GM18870 (cell line): Measurements from ENCODE around the gene CD58.
"Not testable (repeated sequence)": the region's sequence is repeated elsewhere in the genome, so short reads cannot be mapped to it uniquely, and the experiment has no call there.

Experiments used
- ATAC-seq: cut with Tn5 transposase; IDR thresholded peaks from one replicate; pipeline ENCODE4 v1.9.1; 2021; ENCODE audit warnings: moderate library complexity; ENCODE audit not compliant: unreplicated experiment

The CD58 gene, protein sequence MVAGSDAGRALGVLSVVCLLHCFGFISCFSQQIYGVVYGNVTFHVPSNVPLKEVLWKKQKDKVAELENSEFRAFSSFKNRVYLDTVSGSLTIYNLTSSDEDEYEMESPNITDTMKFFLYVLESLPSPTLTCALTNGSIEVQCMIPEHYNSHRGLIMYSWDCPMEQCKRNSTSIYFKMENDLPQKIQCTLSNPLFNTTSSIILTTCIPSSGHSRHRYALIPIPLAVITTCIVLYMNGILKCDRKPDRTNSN

DNA sequence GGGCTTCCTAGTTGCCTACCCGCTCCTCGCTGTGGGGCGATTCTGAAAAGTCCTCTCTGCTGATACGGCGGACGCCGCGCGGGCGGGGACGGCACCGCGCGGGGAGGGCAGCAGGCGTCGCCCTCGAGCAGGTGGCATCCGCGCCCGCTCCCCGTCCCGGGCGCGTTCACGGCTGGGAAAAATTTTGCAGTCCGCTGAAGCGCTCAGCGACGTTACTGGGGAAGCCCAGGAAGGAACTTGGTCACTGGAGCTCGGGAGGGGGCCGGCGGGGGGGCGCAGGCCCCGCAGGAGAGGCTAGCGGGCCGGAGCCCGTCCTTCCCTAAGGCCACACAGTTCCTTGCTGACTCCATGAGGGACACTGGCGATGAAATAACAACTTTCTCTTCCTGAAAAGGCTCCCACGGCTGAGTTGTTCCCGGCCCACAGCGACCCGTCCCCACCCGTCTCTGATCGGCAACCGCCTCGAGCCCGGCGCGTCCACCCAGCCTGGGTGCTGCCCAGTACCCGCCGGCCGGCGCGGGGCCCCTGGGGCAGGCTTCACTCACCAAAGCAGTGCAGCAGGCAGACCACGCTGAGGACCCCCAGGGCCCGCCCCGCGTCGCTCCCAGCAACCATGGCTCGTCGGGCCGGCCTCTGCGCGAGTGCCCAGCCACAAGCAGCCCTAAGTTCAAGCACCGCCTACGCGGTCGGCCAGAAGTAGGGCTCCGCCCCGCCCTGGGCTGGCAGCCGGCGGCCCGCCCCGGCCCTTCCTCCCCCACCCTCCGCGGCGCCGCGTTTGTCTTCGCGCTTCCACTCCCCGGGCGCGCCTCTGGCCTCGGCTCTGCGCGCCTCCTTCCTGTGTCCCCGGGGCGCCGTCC is at the start of gene CD58:
CD58 (minus strand) TSS at position 669 of the 857 bp plus-strand sequence; CDS start at position 615, 54 bp downstream.
- peak; percentile 40 for ATAC-seq

DNA sequence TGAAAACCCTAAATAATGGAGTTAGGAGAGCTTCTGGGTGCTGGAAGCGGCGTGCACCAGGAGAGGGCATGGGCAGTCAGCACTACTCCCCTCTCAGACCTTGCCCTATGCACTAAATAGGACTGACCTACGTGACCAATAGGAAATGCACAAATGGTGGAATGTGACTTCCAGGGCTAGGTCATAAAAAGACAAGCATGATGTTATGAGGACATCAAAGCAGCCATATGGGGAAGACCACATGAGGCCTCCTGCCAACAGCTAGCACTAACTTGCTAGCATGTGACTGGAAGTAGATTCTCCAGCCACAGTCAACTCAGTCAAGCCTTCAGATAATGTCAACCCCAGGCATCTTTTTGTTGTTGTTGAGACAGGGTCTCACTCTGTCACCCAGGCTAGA is 49.6 kb upstream of the CD58 start:
- not testable (repeated sequence) for ATAC-seq

DNA sequence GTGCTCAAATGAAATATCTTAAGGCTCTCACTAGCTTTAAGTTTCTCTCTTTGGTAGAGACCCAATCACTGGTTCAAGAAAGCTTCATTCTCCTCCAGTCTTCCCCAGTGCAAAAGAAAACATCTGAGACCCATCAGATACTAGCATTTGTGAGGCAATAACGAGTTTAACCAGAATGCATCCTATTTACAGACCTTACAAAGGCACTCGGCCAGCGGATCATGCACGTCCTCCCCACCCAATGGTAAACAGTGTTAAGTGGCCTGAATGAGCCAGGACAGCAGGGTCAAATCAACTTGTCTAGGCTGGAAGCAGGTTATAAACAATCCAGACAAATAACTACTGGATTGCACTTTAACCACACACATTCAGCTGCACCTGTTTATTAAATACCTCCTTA is 48.3 kb upstream of the CD58 start:
- ATAC-seq: not testable (repeated sequence)

DNA sequence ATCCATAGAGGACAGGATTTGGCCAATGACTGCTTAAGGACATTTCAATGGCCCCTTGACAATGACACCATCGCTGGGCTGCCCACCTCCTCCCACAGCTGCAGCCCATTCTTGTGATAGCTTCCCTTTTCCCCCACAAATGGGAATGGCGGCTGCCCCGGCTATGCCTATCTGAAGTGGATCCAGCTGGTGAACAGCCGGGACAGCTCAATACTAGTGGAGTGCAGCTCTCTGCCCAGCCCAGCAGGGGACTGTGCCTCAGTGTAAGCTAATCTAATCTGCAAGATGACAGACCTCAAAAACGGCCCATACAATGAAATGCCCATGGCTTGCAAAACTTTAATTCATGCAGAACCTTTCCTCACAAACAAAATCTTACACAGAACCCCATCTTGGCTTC is 47.0 kb upstream of the CD58 start:
- ATAC-seq: not testable (repeated sequence)

DNA sequence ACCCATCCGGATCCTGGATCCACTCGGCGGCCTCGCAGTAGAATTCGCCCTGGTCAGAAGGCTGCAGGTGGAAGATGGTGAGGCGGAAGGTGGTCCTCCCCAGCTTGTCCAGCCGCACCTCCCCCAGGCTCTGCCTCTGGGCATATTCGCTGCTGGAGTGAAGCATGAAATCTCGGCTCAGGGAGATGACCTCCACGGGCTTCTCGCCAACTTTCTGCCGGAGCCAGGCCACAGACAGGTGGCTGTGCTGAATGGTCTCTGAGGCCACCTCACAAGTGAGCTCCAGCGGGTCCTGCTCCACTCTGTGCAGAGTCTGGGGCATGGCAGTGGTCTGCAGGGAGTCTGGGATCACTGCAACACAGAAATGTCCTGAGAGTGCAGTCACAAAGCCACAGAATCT is 43.0 kb upstream of the CD58 start:
- ATAC-seq: not testable (repeated sequence)

DNA sequence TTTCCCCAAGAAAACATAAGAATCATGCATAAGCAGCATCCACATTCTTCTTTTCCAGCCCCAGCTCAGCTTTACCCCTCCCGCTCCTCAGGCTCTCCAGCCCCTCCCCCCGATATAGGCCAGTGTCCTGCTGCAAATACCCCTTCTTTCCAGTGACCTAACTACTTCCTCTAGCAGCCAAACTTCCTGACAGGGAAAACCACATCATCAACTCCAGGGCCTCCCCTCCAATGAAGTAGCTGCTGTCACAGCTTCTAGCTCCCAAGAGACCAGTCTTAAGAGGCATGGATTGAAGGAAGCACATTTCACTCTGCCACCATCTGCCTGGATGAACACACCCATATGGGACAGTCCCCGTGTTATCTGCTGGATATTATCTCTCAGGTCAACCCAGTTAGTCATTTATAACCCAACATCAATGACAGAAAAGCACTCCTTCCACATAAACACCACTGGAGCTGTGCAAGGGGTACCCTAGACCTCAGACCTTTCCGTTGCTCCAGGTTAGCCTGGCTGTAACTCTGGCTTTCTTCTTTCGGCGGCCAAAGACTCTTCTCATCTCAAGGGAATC is 39.1 kb upstream of the CD58 start:
- ATAC-seq: not testable (repeated sequence)

DNA sequence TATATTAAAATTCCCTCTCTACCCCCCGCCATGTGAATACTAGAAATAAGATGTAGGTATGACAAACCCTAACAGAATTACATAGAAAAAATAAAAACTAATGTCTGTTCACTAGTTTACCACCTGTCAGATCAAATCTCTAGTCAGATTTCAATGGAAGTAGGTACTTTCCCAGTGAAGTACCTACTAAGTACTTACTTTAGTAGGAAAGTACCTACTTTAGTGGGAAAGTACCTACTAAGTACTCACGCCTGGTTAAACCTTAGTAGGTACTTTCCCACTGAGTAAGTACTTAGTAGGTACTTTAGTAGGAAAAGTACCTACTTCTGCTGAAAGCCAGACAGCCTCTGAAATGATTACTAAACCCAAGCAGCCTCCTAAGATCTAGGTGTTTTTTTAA is 38.0 kb upstream of the CD58 start:
- ATAC-seq: not testable (repeated sequence)

DNA sequence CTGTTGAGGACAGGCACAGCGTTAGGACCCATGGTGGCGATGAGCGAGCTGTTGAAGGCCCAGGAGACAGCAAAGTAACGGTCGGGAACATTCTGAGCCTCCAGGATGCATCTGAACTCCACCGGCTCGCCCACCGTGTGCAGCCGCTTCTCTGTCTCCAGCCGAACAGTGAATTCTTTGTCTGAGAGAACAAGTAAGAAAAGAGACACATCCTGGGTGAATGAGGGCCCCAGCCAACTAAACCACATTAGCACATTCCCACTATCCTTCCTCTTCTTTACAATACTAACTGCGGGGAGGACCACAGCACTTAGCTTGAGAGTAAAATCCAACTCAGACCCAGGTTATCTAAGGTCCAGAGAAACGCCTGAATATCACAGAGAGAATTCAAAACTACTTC is 37.3 kb upstream of the CD58 start:
- not testable (repeated sequence) for ATAC-seq

DNA sequence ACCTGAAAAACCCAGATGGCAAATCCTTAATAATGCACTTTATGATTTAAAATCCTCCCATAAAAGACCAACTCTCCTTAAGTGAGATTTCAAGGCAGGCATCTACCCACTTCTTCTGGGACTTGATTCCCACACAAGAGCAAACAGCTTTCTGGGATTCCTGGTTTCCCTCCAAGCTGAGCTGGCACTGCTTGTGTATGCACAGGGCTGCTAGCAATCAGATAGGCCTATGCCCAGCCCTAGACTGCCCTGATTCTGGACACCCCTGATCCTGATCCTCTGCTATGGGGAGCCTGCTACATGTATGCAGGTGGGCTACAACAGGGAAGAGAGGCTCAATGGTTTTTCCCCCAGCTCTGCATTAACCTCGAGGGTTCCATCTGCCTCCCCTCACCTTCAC is 36.6 kb upstream of the CD58 start:
- ATAC-seq: not testable (repeated sequence)

DNA sequence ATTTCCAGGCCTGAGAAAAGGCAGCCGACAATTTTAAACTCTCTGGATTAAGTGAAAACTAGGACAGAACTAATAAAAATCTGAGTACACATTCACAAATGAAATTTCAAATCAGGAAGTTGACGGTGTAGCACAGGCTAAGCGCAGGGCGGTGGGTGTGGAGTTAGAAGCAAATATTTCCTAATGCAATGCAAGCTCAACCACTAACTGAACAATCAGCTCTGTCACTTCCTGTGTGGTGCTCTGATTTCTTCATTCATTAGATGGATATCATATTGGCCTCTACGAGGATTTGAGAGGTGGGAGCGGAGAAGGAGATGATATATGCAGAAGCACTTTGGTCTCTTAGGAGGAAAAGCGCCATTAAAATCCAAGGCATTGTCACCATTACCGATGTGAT is 35.2 kb upstream of the CD58 start:
- not testable (repeated sequence) for ATAC-seq

DNA sequence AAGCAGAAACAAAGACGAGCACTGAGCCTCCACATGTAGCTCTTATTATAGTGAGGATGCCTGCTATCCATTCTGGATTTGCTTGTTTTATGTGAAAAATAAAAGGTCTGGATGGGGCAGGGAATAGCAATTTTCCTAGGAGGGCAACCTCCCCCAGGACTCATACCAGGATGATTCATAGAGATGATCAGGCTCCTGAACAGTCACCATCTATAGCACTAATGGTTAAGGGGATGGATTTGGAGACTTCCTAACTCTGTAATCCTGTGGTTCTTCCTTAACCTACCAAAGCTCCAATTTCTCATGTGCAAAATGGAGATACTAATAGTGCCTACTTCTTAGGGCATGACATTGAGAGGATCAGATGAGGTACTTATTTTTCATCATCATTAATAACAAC is 34.5 kb upstream of the CD58 start:
- ATAC-seq: no peak

DNA sequence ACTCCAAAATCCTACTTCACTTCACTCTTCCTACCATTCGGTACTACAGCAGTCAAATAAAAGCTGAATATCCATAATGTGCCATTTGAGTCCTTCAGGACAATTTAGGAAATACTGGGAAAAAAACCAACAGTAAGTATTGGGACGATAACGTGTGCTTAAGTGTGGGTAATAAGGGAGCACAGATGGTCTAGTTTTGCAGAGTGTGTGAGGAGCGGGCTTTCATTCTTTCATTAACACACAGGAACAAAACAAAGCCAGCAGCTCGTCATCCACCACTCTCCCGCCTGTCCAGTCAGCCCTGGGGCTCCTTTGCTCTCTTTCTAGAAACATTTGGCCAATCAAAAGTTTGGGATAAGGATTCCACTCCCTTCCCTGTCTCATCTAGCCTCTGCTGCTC is 33.6 kb upstream of the CD58 start:
- not testable (repeated sequence) for ATAC-seq

DNA sequence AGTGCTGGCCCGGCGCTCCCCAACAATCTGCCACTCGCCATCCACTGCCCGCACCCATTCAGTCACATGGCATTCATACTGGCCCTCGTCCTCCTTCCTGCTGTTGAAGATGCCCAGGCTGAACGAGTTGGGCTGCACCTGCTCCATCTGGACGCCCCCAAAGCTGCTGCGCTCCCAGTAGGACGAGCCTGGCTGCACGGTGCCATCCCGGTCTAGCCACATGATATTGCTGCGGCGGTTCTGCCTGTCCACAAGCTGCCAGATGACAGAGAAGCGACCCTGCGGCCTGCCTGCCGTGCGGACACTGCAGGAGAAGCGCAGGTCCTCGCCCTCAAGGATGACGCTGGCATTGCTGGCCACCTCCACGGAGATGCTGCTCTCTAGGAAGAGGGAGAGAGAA is 32.8 kb upstream of the CD58 start:
- ATAC-seq: not testable (repeated sequence)

DNA sequence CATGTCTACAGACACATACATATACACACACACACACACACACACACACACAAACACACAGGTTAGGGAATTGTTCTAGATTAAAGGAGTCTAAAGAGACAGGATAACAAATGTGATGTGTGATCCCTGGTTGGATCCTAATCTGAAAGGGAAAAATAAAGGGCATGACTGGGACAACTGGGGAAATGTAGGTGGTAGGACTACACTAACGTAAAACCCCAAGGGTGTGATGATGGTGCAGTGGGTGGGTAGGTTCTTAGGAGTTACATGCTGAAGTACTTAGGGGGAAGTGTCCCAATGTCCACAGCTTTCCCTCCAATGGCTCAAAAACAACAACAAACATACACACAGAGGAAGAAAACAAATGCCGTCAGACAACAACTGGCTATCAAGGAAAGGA is 28.5 kb upstream of the CD58 start:
- ATAC-seq: not testable (repeated sequence)

DNA sequence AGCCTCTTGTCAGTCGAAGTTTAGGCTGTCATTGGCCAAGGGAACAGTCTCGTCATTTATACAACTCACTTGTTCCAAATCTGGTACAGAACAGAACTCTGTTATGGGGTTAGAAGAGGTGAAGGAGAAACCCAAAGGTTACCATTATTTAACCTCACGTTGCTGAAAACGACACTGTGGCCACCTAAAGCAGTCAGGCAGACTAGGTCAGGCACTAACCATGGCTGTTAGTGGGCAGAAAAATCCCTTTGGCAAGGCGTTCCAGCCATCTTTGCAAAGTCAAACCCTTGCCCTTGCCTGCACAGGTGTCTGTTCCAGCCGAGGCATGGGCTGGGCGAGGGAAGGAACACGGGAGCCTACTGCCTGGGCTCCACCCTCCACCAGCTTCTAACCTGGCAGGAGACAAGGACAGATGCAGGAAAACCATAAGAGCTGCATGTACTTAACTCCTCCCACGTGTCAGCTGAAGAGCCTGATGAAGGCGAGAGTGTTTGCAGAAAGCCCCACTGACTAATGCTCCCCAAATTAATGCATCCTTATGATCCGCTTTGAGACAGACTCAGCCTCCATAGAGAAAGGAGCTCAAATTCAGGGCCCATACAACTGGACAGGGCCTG is 27.7 kb upstream of the CD58 start:
- ATAC-seq: not testable (repeated sequence)

DNA sequence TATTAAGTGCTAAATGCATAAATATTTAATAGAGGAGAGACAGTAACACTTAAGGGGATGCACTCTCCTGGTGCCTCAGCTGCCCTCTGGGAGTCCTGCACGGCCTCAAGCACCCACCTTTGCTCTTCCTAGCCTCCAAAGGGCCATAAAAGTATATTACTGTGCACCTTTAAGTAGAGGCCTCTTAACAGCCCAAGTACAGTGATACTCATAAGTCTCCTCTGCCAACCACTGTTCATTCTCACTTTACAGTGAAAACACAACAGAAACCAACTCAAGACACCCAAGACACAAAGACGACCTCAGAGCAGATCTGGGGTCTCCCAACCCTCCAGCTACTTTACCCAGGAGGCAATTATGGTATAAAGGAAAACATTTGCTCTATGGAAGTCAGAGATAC is 26.6 kb upstream of the CD58 start:
- ATAC-seq: peak; percentile 79

DNA sequence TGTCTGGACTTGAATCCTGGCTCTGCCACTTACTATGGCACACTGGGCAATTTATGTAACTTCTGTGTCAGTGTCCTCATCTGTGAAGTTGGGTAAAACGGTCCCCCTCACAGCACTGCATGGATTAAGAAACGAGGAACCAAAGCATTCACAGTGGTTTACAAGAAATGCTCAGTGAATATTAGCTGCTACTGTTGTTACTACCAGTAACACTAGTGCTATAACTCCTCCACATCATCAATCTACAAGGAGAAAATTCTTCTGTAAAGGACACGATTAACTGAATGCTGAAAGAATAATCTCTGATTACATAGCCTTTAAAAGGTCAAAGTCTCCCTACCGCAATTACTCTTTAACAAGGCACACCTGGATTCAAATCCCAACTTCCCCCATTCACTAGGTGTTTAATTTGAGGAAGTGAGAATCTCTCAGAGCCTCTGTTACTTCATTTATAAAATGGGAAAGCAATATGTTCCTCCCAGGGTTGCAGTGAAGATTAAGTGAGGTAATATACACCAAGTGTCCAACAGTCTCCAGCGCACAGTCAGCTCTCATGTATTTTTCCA is 26.0 kb upstream of the CD58 start:
- not testable (repeated sequence) for ATAC-seq

DNA sequence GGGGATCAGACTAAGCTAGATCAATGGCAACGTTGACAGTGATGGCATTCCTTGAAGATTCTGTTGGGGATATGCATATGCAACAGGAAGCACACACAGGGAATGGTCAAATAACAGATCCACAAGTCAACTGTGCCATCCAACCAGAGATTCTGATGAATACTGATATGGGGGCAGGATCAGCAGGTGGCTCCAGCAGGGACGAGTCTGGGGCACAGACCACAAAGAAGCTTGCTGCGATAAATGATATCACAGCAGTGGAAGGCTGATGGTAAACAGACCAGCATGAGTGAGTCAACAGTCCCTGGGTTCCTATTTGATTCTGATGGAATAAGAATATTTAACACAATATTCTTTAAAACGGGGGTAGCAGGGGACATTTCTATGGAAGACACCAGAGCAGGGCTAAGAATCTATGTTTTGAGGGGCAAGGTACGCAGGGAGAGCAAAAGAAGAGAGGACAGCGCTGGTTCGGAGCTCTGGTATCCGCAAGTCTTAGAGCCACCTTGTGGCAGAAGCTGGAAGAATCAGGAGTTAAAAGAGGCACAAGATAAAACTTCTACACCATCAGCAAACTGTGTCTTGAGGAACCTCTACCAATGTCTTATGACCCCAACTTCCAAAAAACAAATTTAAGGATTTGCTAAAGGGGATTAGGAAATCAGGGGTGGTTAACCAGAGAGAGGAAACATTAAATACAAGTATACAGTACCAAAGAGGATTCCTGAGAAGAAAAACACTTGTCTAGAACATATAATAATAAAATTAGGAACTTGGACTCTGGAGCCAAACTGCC is 25.3 kb upstream of the CD58 start:
- ATAC-seq: not testable (repeated sequence)

DNA sequence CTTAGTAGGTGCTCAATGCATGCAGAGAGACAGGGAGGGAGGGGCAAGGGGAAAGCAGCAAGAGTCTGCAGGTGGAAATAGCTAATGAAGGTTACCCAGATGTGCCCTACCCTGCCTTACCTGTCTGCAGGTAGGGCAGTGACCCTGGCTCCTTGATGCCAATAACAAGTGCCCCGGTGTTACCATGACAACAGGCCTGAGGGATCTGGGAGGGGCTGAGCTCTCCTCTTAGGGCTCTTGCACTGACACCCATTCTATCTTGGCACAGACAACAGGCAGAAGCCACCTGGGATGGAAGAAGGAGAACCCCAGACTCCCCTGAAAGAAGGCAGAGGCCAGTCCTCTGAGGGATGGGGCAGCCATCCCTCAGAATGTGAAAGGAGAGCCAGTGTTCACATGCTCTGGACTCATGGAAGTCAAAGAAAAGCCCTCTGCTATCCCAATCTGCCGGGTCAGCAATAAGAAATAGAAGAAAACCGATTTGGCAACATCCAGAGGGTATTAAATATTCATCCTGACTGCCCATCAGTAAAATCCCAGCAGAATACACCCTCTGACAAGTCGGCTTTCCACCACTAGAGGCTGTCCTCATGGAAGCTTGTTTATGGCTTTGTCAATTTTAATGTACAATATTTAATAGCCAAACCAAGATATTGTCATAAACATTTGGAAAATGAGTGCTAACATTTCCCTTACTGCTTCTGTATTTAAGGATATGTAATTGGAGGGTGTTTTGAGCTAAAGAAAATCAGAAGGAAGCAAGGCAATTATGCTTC is 24.4 kb upstream of the CD58 start:
- ATAC-seq: not testable (repeated sequence)
